BJ (cell line): ENCODE data around the gene DDX39B. TPM values are rescaled to one million over a fixed set of nuclear protein-coding genes. Genes with fewer than 3 reads are reported as not detected.

Source experiments
- CTCF ChIA-PET: fragments of 350-600 bp; formaldehyde crosslinking; extraction: SDS; loops from one replicate; lab custom pipeline; 2021; ENCODE audit warnings: antibody characterized with exemption, inconsistent platforms; lab: Yijun Ruan, JAX
- POLR2A ChIA-PET: fragments of 300-600 bp; sonication (Branson Sonifier 250); formaldehyde crosslinking; extraction: SDS; loops from one replicate; lab custom pipeline; 2021; ENCODE audit warnings: antibody characterized with exemption; lab: Charles Lee
- DNase-seq: peaks from one replicate; pipeline ENCODE4 v3.0.0-alpha.2; 2011; ENCODE audit warnings: low read depth
- H3K27me3 ChIP-seq: 2 replicates; pipeline ENCODE4 v1.6.0; 2011; ENCODE audit warnings: low read length; ENCODE audit not compliant: control insufficient read depth, insufficient read depth
- H3K36me3 ChIP-seq: 2 replicates; pipeline ENCODE4 v1.5.1; 2011; ENCODE audit warnings: low read length; ENCODE audit not compliant: control insufficient read depth, insufficient read depth
- H3K4me3 ChIP-seq: 2 replicates; pipeline ENCODE4 v1.5.1; 2011; ENCODE audit warnings: low read depth, mild to moderate bottlenecking, control low read depth, low read length
- CTCF ChIP-seq: IDR thresholded peaks from 2 replicates; pipeline ENCODE4 v1.5.1; 2011; ENCODE audit warnings: low read depth, mild to moderate bottlenecking, control low read depth, inconsistent platforms, low read length, moderate library complexity; ENCODE audit not compliant: insufficient read depth
- polyA plus RNA-seq: library from polyadenylated mRNA; depleted of rRNA; stranded (reverse); fragments of >200 nt; gene quantifications from 2 replicates; pipeline ENCODE4 v1.2.3, GENCODE V29; 2011

The DDX39B gene
- polyA plus RNA-seq, 1 experiment, result 584 TPM

- Histone ChIP-seq H3K27me3 (no peaks in the 10 kb centered on the region), H3K36me3 (peaks cover 3% of the 10 kb centered on the region), H3K4me3 (no peak overlapping the region)
- no peak for TF ChIP-seq CTCF
- no peak for DNase-seq
- CTCF ChIA-PET, result interaction anchor here (1.7 to 17.0 kb wide), 3 partner anchors 24 to 53 kb away, joined by 3 to 433 read pairs (median 156); partner anchors contain the start of genes LST1, LTB and NCR3
- POLR2A ChIA-PET, result no interaction called here
Measured at GRCh38 chr6:31544676-31545075, 2.9 kb upstream of the DDX39B start.

GRCh38 chr6:31543639-31544038 lies 1.8 kb upstream of the DDX39B start:
- no peak for DNase-seq
- H3K36me3 ChIP-seq, result peaks cover 7% of the 10 kb centered on the region
- no peaks in the 10 kb centered on the region for H3K27me3 ChIP-seq
- ChIA-PET CTCF (interaction anchor here (1.3 to 17.0 kb wide), 2 partner anchors 39 to 54 kb away, joined by 3 to 433 read pairs; partner anchors contain the start of genes LTB and NCR3), POLR2A (no interaction called here)
- TF ChIP-seq CTCF, result no peak
- H3K4me3 ChIP-seq, result no peak overlapping the region

GRCh38 chr6:31541059-31541657 lies 645 bp downstream of the DDX39B start:
- peaks cover 18% of the 10 kb centered on the region for H3K36me3 ChIP-seq
- ChIA-PET POLR2A (interaction anchor here (0.6 to 1.4 kb wide), 3 partner anchors 9 to 657 kb away, joined by 4 to 6 read pairs (median 6); partner anchors contain the start of gene DDR1), CTCF (interaction anchor here (0.5 to 17.0 kb wide), 10 partner anchors 10 to 1422 kb away, joined by 3 to 433 read pairs (median 4); partner anchors contain the start of genes GPANK1, MCCD1 and NCR3)
- no peak for DNase-seq
- H3K4me3 ChIP-seq, result peak overlapping the region; percentile 67
- TF ChIP-seq CTCF, result no peak
- no peaks in the 10 kb centered on the region for H3K27me3 ChIP-seq

- ChIA-PET CTCF (interaction anchor here (0.5 to 17.0 kb wide), 6 partner anchors 12 to 1423 kb away, joined by 3 to 433 read pairs (median 10); partner anchors contain the start of genes MCCD1 and NCR3), POLR2A (interaction anchor here (0.6 to 1.4 kb wide), 2 partner anchors 58 to 657 kb away, joined by 6 read pairs; partner anchors contain the start of gene DDR1)
- DNase-seq, result no peak
- Histone ChIP-seq H3K4me3 (peak overlapping the region; percentile 67), H3K36me3 (peaks cover 19% of the 10 kb centered on the region), H3K27me3 (no peaks in the 10 kb centered on the region)
- TF ChIP-seq CTCF, result no peak
Measured at GRCh38 chr6:31540640-31541039, 1.2 kb downstream of the DDX39B start.

- Histone ChIP-seq H3K36me3 (peaks cover 33% of the 10 kb centered on the region), H3K4me3 (no peak overlapping the region), H3K27me3 (no peaks in the 10 kb centered on the region)
- ChIA-PET POLR2A (interaction anchor here (0.6 kb wide), 1 partner anchor 24 kb away, joined by 3 read pairs; no protein-coding TSS in a partner anchor), CTCF (interaction anchor here (0.9 to 17.0 kb wide), 4 partner anchors 11 to 143 kb away, joined by 3 to 433 read pairs (median 8); partner anchors contain the start of genes MCCD1 and NCR3)
- no peak for TF ChIP-seq CTCF
- DNase-seq, result no peak
Measured at GRCh38 chr6:31538805-31539400, 2.9 kb downstream of the DDX39B start.
